HG02938 (cell line): ENCODE data around the gene ZAP70.
"Not testable (repeated sequence)": the region's sequence is repeated elsewhere in the genome, so short reads cannot be mapped to it uniquely, and the experiment has no call there.

Source experiments
- ATAC-seq: cut with Tn5 transposase; IDR thresholded peaks from one replicate; pipeline ENCODE4 v1.9.1; 2021; ENCODE audit warnings: mild to moderate bottlenecking, moderate library complexity; ENCODE audit not compliant: unreplicated experiment

Gene ZAP70

GRCh38 chr2:97713296-97714083 is at the start of gene ZAP70:
Gene ZAP70, plus strand, starts transcription at chr2:97713576. Its CDS starts 10,461 bp downstream, at chr2:97724037.
- ATAC-seq, result no peak

- ATAC-seq, result no peak
Observed at GRCh38 chr2:97663626-97663961, 49.8 kb upstream of the ZAP70 start.

- ATAC-seq, result peak; percentile 84
Observed at GRCh38 chr2:97663962-97664635, 49.3 kb upstream of the ZAP70 start, which contains the start of gene ACTR1B. Gene ACTR1B, minus strand, starts transcription at chr2:97664044. Its CDS starts 154 bp downstream, at chr2:97663890.

GRCh38 chr2:97664636-97664970 is 48.8 kb upstream of the ZAP70 start:
- ATAC-seq, result no peak

GRCh38 chr2:97669448-97669847 is 43.9 kb upstream of the ZAP70 start, which contains the start of gene C2orf92:
Gene C2orf92, plus strand, starts transcription at chr2:97669713. Its CDS starts 76 bp downstream, at chr2:97669789.
- ATAC-seq, result no peak

GRCh38 chr2:97670471-97670870 is 42.9 kb upstream of the ZAP70 start:
- ATAC-seq, result no peak

GRCh38 chr2:97671526-97671925 is 41.9 kb upstream of the ZAP70 start:
- ATAC-seq, result no peak

GRCh38 chr2:97672606-97673140 is 40.7 kb upstream of the ZAP70 start:
- not testable (repeated sequence) for ATAC-seq

- no peak for ATAC-seq
Observed at GRCh38 chr2:97673182-97673914, 40.0 kb upstream of the ZAP70 start.

- no peak for ATAC-seq
Observed at GRCh38 chr2:97673915-97674283, 39.5 kb upstream of the ZAP70 start.

- ATAC-seq, result no peak
Observed at GRCh38 chr2:97675430-97676113, 37.8 kb upstream of the ZAP70 start.

GRCh38 chr2:97676620-97677019 is 36.8 kb upstream of the ZAP70 start:
- no peak for ATAC-seq

GRCh38 chr2:97677480-97677879 is 35.9 kb upstream of the ZAP70 start:
- ATAC-seq, result no peak

GRCh38 chr2:97678298-97678697 is 35.1 kb upstream of the ZAP70 start:
- no peak for ATAC-seq

GRCh38 chr2:97687235-97687634 is 26.1 kb upstream of the ZAP70 start:
- not testable (repeated sequence) for ATAC-seq

- ATAC-seq, result no peak
Observed at GRCh38 chr2:97688062-97688827, 25.1 kb upstream of the ZAP70 start.

- no peak for ATAC-seq
Observed at GRCh38 chr2:97691166-97691565, 22.2 kb upstream of the ZAP70 start.

- no peak for ATAC-seq
Observed at GRCh38 chr2:97693476-97693875, 19.9 kb upstream of the ZAP70 start.

- ATAC-seq, result no peak
Observed at GRCh38 chr2:97695744-97696143, 17.6 kb upstream of the ZAP70 start.
